GM12865 (cell line): ENCODE results near the gene SNX5.
A peak's percentile ranks its signal among the peaks of the same experiment; 100 is the strongest.

Experiments
- DNase-seq: peaks from one replicate; pipeline ENCODE4 v3.0.0; 2010; ENCODE audit warnings: low read depth
- H3K4me3 ChIP-seq: 2 replicates; pipeline ENCODE4 v1.5.1; 2011; ENCODE audit warnings: mild to moderate bottlenecking, low read depth, low read length, control low read depth
- CTCF ChIP-seq: IDR thresholded peaks from 2 replicates; pipeline ENCODE4 v1.5.1; 2011; ENCODE audit warnings: low read length, control low read depth, low read depth, inconsistent platforms; ENCODE audit not compliant: insufficient read depth; ENCODE audit errors: missing control alignments

SNX5 gene

GRCh38 chr20:17968366-17969277 lies at the start of gene SNX5, which contains the start of gene MGME1:
Gene SNX5 (minus strand): TSS chr20:17968794. CDS start chr20:17968425, 369 bp downstream.
Gene MGME1 (plus strand): TSS chr20:17969018. CDS start chr20:17969860, 842 bp downstream.
- TF ChIP-seq CTCF = no peak
- DNase-seq = peak; percentile 100
- peak within 1 kb of the TSS; percentile 78 for H3K4me3 ChIP-seq

- DNase-seq = no peak
- TF ChIP-seq CTCF = no peak
- H3K4me3 ChIP-seq = no peak overlapping the region
These were observed 49.5 kb upstream of the SNX5 start for GRCh38 chr20:18018100-18018499.

GRCh38 chr20:18016772-18017171 lies 48.2 kb upstream of the SNX5 start:
- no peak overlapping the region for H3K4me3 ChIP-seq
- no peak for TF ChIP-seq CTCF
- no peak for DNase-seq

GRCh38 chr20:18014411-18014810 lies 45.8 kb upstream of the SNX5 start:
- DNase-seq = no peak
- no peak for TF ChIP-seq CTCF
- no peak overlapping the region for H3K4me3 ChIP-seq

GRCh38 chr20:18012901-18013300 lies 44.3 kb upstream of the SNX5 start:
- no peak for TF ChIP-seq CTCF
- no peak for DNase-seq
- no peak overlapping the region for H3K4me3 ChIP-seq

- no peak for DNase-seq
- TF ChIP-seq CTCF = no peak
- H3K4me3 ChIP-seq = no peak overlapping the region
These were observed 43.5 kb upstream of the SNX5 start for GRCh38 chr20:18011951-18012645.
